GM18502 (cell line): ENCODE measurements around the gene WDFY2.
"Not testable (repeated sequence)": the region's sequence is repeated elsewhere in the genome, so short reads cannot be mapped to it uniquely, and the experiment has no call there.

Experiments
- ATAC-seq: cut with Tn5 transposase; IDR thresholded peaks from one replicate; pipeline ENCODE4 v1.9.1; 2021; ENCODE audit warnings: mild to moderate bottlenecking; ENCODE audit not compliant: unreplicated experiment, poor library complexity

Gene WDFY2

DNA sequence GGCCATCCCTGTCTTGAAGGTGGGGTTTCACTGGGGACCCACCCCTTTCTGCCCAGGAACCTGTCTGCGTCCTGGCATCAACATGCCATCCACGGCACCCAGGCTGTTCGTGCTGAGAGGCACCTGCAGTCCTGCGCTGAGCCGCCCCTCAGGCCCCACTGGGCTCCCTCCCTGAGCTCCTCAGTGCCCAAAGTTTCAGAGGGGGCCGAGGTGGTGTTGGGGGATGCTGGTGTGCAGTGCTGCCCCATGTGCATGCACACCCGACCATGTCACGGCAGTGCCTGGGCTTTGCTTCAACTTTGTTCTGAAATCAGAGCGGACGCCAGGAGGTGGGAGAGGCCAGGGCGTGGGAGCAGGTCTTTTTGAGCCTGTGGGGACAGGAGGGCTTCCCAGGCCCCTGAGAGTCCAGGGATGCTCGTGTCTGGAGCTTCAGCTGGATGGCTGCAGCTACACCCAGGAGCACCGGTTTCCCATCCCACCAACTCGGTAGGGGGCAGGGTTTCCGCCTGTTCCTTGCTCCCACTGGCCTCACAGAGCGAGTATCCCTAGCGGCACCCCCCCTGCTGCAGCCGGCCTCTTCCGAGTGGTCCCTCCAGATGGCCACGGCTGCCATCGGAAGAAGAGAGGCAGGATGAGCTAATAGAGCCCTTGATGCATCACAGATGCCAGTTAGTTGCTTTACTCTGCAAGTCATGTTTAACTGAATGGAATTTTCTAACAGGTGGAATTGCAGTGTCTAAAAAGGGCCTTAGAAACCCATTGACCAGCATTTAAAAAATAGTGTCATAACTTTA is 44.0 kb downstream of the WDFY2 start:
- ATAC-seq: no peak

DNA sequence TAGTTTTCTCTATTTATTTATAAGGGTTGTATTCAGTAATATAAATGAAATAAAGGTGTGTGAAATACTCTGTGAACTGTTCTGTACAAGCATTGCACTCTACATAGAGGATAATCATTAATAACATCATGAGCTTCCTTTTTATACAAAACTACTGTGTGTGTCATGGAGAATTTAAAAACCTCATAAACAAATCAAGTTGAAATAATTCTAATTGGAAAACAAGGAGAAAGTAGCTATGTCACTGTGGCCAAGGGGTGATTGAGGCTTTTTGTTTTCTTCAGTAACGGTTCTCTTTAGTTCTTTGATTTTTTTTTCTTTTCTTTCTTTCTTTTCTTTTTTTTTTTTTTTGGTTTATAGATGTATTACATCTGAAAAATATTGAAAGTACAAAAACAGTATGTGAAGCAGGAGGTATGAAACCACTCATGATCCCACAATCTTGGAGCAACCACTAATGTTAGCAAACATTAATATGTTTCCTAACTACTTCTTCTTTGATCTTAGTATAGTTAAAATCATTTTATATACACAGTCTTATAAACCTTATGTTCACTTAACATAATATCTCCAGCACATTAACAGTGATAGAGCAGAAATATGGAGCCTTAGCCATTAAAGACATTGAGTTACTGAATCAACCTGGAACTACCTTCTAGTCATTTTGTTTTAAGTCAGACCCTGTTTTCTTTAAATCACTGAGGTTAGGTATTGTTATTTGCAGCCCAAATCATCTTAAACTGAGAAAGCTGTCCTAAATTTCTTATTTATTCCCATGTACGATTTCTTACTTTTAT is 45.4 kb downstream of the WDFY2 start:
- no peak for ATAC-seq

DNA sequence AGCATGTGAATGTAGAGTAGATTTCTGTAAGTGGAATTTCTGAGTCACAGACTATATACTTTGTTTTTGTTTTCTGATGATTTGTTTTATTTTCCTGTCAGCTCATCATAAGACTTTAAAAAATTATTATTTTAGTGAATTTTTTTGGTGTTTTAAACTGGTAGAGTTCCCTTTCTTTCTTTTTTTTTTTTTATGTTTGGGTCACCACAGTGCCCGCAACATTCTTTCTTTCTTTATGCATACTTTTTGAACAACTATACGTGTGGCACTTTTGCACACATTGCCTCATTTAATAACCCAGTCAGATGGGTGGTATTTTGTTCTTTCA is 46.0 kb downstream of the WDFY2 start:
- no peak for ATAC-seq

DNA sequence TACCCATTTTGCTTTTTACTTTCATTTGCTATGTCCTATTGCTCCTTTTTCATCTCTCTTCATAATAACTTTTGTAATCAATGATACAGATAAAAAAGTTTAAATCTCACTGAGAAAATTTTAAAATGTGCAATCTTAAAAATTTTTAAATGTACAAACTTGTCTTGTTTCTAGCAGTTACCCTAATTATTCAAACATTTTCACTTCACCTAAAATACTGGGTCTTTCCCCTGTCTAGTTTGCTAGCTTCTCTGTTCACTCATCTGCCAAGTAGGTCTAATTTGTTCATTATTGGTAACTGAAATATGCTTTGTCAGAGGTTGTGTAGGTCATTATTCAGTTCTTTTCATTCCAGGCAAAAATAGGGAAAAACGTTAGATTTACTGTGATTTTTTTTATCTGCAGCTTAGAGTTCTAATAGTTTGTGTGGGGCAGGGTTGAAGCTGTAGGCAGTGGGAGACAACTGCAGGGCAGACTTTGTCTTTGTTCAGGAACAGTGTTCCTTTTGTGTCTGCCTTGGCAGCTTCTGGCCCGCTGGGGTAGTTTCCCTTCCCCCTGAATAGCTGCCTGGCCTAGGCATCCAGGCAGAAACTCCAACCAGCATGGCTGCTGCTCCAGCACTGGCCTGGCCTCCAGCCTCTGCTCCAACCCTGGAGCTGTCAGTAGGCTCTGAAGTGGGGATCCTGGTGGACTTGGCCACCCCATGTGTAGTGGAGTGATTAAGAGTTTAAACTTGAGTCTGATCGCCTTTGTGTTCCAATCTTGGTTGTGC is 48.5 kb downstream of the WDFY2 start:
- no peak for ATAC-seq

DNA sequence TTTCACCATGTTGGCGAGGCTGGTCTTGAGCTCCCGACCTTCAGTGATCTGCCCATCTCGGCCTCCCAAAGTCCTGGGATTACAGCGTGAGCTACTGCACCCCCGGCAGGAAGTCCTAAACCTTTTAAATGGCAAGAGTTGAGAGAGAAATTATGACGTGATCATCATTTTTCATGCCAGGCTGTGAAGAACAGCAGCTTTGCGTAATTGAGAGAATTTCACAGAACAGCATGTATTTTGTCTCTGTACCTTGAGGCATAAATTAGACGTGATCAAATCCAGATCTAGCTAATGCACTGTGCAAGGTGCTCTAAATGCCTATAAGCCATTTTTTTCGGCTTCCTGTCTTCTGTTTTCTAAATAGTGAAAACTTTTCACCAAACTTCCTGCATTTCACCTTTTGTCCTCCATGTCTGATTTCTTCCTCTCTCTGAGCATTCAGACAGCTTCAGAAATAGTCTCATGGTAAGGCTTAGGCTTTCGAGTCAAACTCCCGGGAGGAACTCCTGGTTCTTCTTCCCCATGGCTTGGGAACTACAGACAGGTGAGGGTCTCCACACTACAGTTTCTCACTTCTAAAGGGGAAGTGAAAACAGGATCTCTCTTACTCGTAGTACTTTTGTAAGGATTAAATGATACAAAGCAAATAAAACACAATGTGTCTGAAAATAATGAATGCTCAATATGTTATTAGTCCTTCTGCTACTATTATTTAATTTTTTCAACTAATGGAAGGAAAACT is 51.0 kb downstream of the WDFY2 start:
- ATAC-seq: no peak

DNA sequence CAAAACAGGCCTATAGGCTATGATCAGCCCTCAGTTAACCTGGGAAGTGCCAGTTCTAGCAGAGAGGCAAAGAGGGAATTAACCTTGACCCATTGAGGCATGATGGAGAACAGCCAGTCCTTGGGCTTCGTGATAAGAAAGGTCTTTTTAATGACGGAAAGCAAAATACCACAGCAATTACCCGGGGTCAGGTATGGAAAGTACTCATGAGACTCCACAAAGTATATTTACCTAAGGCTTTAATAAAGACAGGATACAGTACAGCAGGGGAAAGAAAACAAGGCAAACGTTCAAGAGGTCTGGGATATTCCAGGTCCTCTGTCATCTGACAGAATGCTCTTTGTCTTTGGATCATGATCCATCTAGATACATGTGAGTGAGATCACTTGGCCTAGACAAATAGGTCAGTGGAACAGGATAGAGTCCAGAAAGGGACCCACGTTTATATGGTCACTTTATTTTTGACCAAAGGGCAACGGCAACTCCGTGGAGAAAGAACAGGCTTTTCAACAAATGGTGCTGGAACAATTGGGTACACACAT is 52.2 kb downstream of the WDFY2 start:
- ATAC-seq: no peak

DNA sequence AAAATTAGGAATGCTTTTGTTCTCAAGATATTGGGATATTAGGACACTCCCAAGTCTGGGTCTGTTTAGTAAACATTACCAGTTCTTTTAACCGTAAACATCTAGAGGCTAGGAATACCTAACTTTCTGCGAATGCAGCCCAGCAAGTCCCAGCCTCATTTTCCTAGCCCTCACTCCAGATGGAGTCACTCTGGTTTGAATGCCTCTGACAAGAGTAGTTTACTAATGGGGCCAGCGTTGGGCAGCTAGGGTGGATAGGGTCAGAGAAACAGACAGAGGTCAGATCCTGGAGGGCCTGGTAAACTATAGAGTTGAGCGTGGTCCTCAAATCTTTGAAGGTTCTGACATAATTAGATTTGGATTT is 53.6 kb downstream of the WDFY2 start:
- ATAC-seq: no peak

DNA sequence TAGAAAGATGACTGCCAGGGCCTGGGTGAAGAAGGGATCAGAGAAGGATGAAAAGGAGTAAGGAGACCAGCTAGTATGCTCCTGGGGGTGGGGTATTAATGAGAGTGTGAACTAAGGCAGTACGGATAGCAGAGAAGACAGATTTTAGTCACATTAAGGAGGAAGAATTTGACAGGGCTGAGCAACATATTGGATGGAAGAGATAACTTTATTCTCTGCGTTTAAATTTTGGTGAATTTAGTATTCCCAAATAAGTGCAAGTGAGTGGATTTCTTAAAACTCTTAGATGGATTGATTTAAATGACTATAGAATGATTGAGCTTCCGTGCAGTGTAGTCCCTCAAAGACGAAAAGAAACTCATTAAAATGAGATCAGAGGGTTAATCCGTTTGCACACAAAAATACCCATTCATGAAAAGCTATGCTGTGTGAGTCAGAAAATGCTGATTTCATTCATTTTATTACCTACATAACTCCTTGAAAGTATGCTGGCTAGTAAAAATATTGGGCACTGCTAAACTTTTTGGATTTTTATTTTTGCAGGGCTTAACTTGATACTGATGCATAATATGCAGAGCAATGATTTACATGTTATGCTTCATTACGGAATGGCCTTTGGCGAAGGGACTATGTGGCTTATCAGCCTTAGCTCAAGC is 54.1 kb downstream of the WDFY2 start:
- no peak for ATAC-seq

DNA sequence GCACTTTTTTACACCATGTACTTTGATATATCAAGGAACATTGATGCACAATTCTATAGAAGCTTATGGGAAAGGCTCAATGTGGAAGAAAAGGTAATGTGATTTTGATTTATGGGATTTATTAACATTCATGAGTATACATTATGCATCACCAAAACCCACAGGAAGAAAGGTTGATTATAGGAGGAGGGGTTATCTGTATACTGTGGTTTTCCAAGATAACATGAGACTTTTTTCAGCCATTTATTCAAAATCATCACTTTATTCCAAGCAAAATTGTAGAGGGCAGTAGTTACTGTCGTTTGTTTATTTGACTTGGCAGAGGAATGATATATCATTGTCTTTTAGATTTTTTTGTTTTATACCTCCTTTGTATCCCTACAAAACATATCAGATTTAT is 54.9 kb downstream of the WDFY2 start:
- ATAC-seq: no peak

DNA sequence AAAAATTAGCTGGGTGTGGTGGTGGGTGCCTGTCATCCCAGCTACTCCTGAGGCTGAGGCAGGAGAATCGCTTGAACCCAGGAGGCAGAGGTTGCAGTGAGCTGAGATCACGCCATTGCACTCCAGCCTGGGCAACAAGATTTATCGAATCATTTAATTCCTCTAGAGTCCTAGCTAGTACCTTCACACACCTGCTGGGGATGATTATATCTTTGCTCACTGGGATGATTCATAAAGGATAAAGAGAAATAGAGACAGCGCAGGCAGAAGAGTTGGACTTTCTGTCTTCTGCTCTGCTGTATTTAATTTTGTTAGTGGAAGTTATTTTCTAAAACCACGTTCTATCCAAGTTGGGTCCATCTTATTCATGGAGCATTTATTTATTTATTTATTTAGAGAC is 56.4 kb downstream of the WDFY2 start:
- ATAC-seq: not testable (repeated sequence)

DNA sequence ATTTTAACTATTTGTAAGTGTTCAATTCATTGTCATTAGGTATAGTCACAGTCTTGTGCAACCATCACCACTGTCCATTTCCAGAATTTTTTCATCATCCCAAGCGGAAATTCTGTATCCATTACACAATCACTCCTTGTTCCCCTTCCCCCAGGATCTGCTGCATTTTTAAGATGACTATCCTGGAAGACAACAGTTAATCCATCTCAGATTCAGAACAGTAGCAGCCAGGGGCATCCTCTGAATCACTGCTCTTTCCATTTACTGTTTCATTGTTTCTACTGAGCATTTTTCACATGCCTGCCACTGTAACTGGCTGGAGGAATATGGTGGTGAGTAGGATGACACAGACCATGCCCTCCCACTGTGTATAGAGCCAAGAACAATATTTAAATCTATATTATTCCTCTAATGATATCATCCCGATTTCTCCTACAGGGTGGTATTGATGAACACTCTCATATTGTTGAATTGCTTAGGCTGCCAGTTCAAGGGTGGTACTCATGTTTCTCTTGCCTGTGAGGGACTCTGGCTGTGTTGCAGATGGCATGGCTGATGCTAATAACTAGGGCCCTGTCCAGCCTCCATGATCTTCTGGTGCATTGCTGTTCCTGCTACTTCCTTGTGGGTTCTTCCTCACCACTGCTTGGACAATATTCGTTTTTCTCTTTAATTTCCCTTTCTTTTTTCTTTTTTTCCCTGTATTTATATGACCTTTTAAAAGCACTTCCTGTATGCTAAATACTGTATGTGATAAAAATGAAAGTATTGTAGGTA is 59.0 kb downstream of the WDFY2 start:
- ATAC-seq: no peak

DNA sequence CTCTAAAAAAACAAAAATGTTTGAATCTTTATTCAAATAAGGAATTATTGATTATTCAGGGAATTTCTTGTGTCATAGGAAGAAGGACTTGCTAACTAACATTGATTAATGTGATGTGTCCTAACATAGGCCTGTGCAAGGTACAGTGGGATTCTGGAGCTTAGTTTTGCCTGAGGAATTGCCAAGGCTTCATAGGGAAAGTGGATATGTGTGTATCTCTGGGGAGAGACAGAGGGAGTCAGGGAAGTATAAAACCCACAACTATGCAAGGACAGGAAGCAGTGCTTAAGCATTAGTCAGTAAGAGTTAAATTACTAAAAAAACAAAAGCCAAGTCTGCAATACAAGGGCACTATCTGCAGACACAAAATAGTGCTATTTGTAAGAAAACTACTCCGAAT is 59.6 kb downstream of the WDFY2 start:
- ATAC-seq: no peak

DNA sequence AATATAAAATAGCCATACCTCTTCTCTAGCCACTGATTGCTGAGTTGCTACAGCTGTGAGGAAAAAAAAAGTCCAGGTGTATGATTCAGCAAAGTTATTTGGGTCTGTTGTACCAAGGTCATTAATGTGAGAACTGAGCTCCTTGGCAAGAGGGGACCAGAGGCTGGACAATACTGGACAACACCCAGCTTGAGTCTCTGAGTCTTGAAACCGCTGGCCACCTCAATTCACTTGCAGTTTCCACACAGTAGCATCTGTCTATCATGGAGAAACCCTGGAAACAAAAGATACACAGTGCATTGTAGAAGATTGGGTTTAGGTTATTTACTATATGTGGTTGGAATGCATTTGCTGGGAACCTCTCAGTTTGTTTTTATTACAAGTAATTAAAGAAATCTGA is 60.4 kb downstream of the WDFY2 start:
- ATAC-seq: no peak

DNA sequence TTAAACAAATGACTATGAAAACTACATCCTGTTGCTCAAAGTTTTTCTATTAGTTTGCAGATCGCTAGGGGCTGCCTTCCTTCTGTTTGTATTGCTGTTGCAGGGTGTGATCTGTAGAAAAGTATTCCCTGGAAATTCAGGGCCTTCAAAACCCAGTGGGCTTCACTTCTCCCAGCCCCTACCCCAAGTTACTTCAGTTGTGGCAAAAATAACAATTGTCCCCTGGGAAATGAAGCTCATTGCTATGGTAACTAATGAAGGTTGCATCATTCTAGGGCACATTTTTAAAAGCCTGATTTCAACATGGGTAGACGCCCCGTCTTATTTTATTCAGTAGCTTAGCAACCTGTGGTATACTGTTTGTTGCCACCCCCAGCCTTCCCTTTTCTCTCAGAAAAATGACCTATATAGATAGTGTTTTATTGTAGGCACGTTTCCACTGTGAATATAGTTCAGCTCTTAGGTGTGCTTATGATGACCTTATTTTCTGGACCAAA is 60.9 kb downstream of the WDFY2 start:
- no peak for ATAC-seq

DNA sequence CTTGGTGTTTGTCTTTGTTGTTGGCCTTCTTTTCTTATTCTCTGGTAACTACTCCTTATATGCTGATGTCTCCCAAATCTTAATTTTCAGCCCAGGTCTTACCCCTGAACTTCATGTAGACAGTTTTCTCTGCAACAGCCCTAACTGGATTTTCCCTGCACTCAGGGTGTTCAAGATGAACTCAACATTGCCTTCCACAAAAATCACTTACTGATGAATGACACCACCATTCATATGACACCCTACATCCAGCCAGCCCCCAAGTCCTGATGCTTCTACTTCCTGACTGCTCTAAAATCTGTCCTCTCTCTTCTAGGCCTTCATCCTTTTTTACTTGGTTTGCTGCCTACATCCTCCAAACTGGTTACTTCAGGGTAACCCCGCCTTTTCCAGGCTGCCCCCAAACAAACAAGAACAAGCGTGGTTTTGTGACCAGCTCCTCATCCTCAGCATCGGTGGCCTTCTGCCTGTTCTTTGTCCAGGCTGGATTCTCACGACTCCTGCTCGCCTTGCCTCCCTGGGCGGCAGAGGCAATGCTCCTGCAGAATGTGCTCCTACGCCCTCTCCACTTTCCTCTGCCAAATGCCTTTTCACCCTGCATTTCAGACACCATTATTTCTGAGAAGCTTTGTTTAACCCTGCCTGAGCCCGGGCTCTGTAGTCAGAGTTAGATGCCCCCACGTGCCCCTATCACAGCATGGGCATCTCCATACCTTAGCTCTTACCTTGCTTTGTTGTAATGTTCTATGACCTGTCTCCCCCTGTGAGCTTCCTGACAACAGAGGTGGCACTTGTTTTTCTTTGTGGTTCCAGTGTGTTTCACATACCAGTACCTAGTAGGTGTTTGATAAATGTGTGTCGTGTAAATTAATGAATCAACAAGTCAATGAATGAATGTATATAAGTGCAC is 61.8 kb downstream of the WDFY2 start:
- no peak for ATAC-seq

DNA sequence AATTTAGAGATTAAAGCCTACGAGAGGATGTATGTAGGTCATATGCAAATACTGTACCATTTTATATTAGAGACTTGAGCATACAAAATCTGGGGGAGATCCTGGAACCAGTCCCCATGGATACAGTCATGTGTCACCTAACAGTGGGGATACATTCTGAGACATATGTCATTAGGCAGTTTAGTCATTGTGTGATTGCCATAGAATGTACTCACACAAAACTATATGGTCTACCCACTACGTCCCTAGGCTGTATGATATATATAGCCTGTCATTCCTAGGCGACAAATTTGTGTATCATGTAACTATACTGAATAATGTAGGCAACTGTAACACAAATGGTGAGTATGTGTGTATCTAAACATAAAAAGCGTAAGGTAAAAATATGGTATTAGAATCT is 62.8 kb downstream of the WDFY2 start:
- no peak for ATAC-seq

DNA sequence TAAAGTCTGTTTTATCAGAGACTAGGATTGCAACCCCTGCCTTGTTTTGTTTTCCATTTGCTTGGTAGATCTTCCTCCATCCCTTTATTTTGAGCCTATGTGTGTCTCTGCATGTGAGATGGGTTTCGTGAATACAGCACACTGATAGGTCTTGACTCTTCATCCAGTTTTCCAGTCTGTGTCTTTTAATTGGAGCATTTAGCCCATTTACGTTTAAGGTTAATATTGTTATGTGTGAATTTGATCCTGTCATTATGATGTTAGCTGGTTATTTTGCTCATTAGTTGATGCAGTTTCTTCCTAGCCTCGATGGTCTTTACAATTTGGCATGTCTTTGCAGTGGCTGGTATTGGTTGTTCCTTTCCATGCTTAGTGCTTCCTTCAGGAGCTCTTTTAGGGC is 67.9 kb downstream of the WDFY2 start:
- ATAC-seq: not testable (repeated sequence)
